Thyroid gland (tissue), 4 donors: ENCODE results near the gene WHRN.

Experiments
- POLR2A ChIP-seq, 2 donors: fragments of 450-650 bp; IDR thresholded peaks; one replicate each; pipeline ENCODE4 v1.6.1; 2017; ENCODE audit warnings: antibody characterized with exemption in 2 of 2, mild to moderate bottlenecking in 2 of 2, moderate library complexity in 1 of 2
- TF ChIP-seq, protein P1 (sequence below), 6 experiments: fragments of 200-600 bp in 3 of 6; fragments of 450-650 bp in 3 of 6; sonication (generic) in 3 of 6; IDR thresholded peaks; one replicate each; pipeline ENCODE4 v1.5.1; 2016 to 2019; ENCODE audit warnings: antibody characterized with exemption in 6 of 6, mild to moderate bottlenecking in 2 of 6, inconsistent platforms in 1 of 6, moderate library complexity in 1 of 6

DNA sequence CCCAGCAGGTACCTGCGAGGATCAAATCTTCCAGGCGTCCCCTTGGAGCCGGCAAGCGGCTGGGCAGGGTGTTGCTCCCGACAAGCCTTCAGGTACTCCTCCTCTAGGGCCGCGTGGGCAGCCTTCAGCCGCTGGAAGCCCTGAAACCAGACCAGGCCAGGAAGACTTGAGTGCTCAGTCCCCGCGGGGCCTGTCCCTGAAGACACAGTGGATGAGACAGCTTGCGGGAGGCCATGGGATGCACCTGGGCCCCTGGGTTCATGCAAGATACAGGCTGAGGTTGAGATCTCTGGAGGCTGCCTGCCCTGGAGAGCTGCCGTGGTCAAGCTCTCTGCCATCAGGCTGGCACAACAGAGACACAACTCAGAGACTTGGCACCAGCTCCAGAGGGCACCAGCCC lies 142.9 kb downstream of the WHRN start:
- TF ChIP-seq, protein P1, sequence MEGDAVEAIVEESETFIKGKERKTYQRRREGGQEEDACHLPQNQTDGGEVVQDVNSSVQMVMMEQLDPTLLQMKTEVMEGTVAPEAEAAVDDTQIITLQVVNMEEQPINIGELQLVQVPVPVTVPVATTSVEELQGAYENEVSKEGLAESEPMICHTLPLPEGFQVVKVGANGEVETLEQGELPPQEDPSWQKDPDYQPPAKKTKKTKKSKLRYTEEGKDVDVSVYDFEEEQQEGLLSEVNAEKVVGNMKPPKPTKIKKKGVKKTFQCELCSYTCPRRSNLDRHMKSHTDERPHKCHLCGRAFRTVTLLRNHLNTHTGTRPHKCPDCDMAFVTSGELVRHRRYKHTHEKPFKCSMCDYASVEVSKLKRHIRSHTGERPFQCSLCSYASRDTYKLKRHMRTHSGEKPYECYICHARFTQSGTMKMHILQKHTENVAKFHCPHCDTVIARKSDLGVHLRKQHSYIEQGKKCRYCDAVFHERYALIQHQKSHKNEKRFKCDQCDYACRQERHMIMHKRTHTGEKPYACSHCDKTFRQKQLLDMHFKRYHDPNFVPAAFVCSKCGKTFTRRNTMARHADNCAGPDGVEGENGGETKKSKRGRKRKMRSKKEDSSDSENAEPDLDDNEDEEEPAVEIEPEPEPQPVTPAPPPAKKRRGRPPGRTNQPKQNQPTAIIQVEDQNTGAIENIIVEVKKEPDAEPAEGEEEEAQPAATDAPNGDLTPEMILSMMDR (IDR thresholded peaks at IDR 0.05): no peak
- no peak for TF ChIP-seq POLR2A (IDR thresholded peaks at IDR 0.05)
